ENCODE data around the gene ENTPD2. TPM values are rescaled to one million over a fixed set of nuclear protein-coding genes. Genes with fewer than 3 reads are reported as not detected.
"Not testable (repeated sequence)": the region's sequence is repeated elsewhere in the genome, so short reads cannot be mapped to it uniquely, and the experiment has no call there.

ENTPD2 gene
- total RNA-seq, 1 donor from 2014 or later = 0.46 TPM

GRCh38 chr9:137006116-137007003 is 47.5 kb downstream of the ENTPD2 start:
- H3K27me3 Mint-ChIP-seq (ENCODE audit: unreplicated experiment) = no peaks in the 10 kb centered on the region
- no peaks in the 10 kb centered on the region for H3K36me3 Mint-ChIP-seq (ENCODE audit: unreplicated experiment)
- no peak for DNase-seq (ENCODE audit: extremely low spot score, unreplicated experiment)

GRCh38 chr9:137004285-137004684 is 49.6 kb downstream of the ENTPD2 start:
- peaks cover 15% of the 10 kb centered on the region for H3K4me1 Mint-ChIP-seq (ENCODE audit: unreplicated experiment)
- DNase-seq (ENCODE audit: extremely low spot score, unreplicated experiment); H3K4me3 Mint-ChIP-seq (ENCODE audit: unreplicated experiment); H3K27ac Mint-ChIP-seq (ENCODE audit: unreplicated experiment); H3K27me3 Mint-ChIP-seq (ENCODE audit: unreplicated experiment); H3K36me3 Mint-ChIP-seq (ENCODE audit: unreplicated experiment); H3K9me3 Mint-ChIP-seq (ENCODE audit: unreplicated experiment): not testable (repeated sequence)
- TF ChIP-seq CTCF (IDR thresholded peaks at IDR 0.05) = peak; percentile 57

More at GRCh38 chr9:137006116-137007003, 47.5 kb downstream of the ENTPD2 start:
- no peak overlapping the region for H3K27ac Mint-ChIP-seq (ENCODE audit: unreplicated experiment)
- no peak overlapping the region for H3K4me3 Mint-ChIP-seq (ENCODE audit: unreplicated experiment)
- TF ChIP-seq CTCF (IDR thresholded peaks at IDR 0.05) = no peak
- no peaks in the 10 kb centered on the region for H3K4me1 Mint-ChIP-seq (ENCODE audit: unreplicated experiment)
- no peaks in the 10 kb centered on the region for H3K9me3 Mint-ChIP-seq (ENCODE audit: unreplicated experiment)

- Mint-ChIP-seq H3K27ac (ENCODE audit: unreplicated experiment) (no peak overlapping the region), H3K36me3 (ENCODE audit: unreplicated experiment) (no peaks in the 10 kb centered on the region), H3K9me3 (ENCODE audit: unreplicated experiment) (no peaks in the 10 kb centered on the region), H3K4me1 (ENCODE audit: unreplicated experiment) (peaks cover 31% of the 10 kb centered on the region), H3K4me3 (ENCODE audit: unreplicated experiment) (no peak overlapping the region), H3K27me3 (ENCODE audit: unreplicated experiment) (no peaks in the 10 kb centered on the region)
- no peak for DNase-seq (ENCODE audit: extremely low spot score, unreplicated experiment)
- TF ChIP-seq CTCF (IDR thresholded peaks at IDR 0.05) = no peak
Measured at GRCh38 chr9:137002646-137003041, 51.2 kb downstream of the ENTPD2 start.

- H3K9me3 Mint-ChIP-seq (ENCODE audit: unreplicated experiment) = no peaks in the 10 kb centered on the region
- H3K4me1 Mint-ChIP-seq (ENCODE audit: unreplicated experiment) = peaks cover 35% of the 10 kb centered on the region
- no peak for DNase-seq (ENCODE audit: extremely low spot score, unreplicated experiment)
- H3K27ac Mint-ChIP-seq (ENCODE audit: unreplicated experiment) = no peak overlapping the region
- H3K27me3 Mint-ChIP-seq (ENCODE audit: unreplicated experiment) = no peaks in the 10 kb centered on the region
- no peaks in the 10 kb centered on the region for H3K36me3 Mint-ChIP-seq (ENCODE audit: unreplicated experiment)
- H3K4me3 Mint-ChIP-seq (ENCODE audit: unreplicated experiment) = no peak overlapping the region
- TF ChIP-seq CTCF (IDR thresholded peaks at IDR 0.05) = no peak
Measured at GRCh38 chr9:137001857-137002645, 51.8 kb downstream of the ENTPD2 start.

Measured in osteocyte (in vitro differentiated cells).